Esophagus muscularis mucosa (tissue), 2 donors: ENCODE data around the gene PACSIN1.

Experiments
- POLR2A ChIP-seq: fragments of 450-650 bp; IDR thresholded peaks from one replicate; pipeline ENCODE4 v1.6.1; 2017; ENCODE audit warnings: antibody characterized with exemption, moderate library complexity, mild to moderate bottlenecking, low read depth
- POLR2AphosphoS5 ChIP-seq, 2 donors: sonication (generic); formaldehyde crosslinking; IDR thresholded peaks; one replicate each; pipeline ENCODE4 v1.6.1; 2017; ENCODE audit warnings: antibody characterized with exemption in 2 of 2

- TF ChIP-seq POLR2A = no peak
- no peak for TF ChIP-seq POLR2AphosphoS5 (IDR thresholded peaks at IDR 0.05)
Observed at GRCh38 chr6:34543421-34543820, 77.5 kb downstream of the PACSIN1 start.
